HG03520 (cell line): ENCODE measurements around the gene IQGAP2.
"Not testable (repeated sequence)": the region's sequence is repeated elsewhere in the genome, so short reads cannot be mapped to it uniquely, and the experiment has no call there.

Source experiments
- ATAC-seq: cut with Tn5 transposase; IDR thresholded peaks from one replicate; pipeline ENCODE4 v1.9.1; 2021; ENCODE audit warnings: mild to moderate bottlenecking, moderate library complexity; ENCODE audit not compliant: unreplicated experiment

Gene IQGAP2

GRCh38 chr5:76674330-76675066, 271.4 kb downstream of the IQGAP2 start:
- no peak for ATAC-seq

GRCh38 chr5:76675364-76675763, 272.3 kb downstream of the IQGAP2 start:
- no peak for ATAC-seq

GRCh38 chr5:76677849-76678472, 274.9 kb downstream of the IQGAP2 start:
- no peak for ATAC-seq

GRCh38 chr5:76679231-76679630, 276.1 kb downstream of the IQGAP2 start:
- no peak for ATAC-seq

GRCh38 chr5:76680826-76681225, 277.7 kb downstream of the IQGAP2 start:
- not testable (repeated sequence) for ATAC-seq

GRCh38 chr5:76681287-76681686, 278.2 kb downstream of the IQGAP2 start:
- ATAC-seq = no peak

- ATAC-seq = no peak
Observed at GRCh38 chr5:76682387-76682786, 279.3 kb downstream of the IQGAP2 start.

- ATAC-seq = no peak
Observed at GRCh38 chr5:76683816-76684731, 281.0 kb downstream of the IQGAP2 start.

- ATAC-seq = no peak
Observed at GRCh38 chr5:76684756-76685519, 281.9 kb downstream of the IQGAP2 start.

- ATAC-seq = no peak
Observed at GRCh38 chr5:76685704-76686103, 282.6 kb downstream of the IQGAP2 start.

- no peak for ATAC-seq
Observed at GRCh38 chr5:76688212-76688611, 285.1 kb downstream of the IQGAP2 start.

GRCh38 chr5:76688836-76689235, 285.8 kb downstream of the IQGAP2 start:
- no peak for ATAC-seq

GRCh38 chr5:76689321-76690036, 286.4 kb downstream of the IQGAP2 start:
- no peak for ATAC-seq

GRCh38 chr5:76690037-76690679, 287.1 kb downstream of the IQGAP2 start:
- ATAC-seq = no peak

GRCh38 chr5:76690704-76691466, 287.8 kb downstream of the IQGAP2 start:
- no peak for ATAC-seq

- ATAC-seq = no peak
Observed at GRCh38 chr5:76691467-76692273, 288.6 kb downstream of the IQGAP2 start.

- no peak for ATAC-seq
Observed at GRCh38 chr5:76692274-76692540, 289.1 kb downstream of the IQGAP2 start.

- ATAC-seq = no peak
Observed at GRCh38 chr5:76692651-76693050, 289.6 kb downstream of the IQGAP2 start.
